Smooth muscle cell (in vitro differentiated cells): ENCODE results near the gene NCAM1. TPM values are rescaled to one million over a fixed set of nuclear protein-coding genes. Genes with fewer than 3 reads are reported as not detected.

Experiments
- DNase-seq: peaks from one replicate; lab custom pipeline; 2025; ENCODE audit not compliant: unreplicated experiment; lab: John Stamatoyannopoulos, UW
- H2AFZ ChIP-seq: fragments of 200-600 bp; sonication (generic); 2 replicates; pipeline ENCODE4 v1.6.0; 2016; ENCODE audit warnings: antibody characterized with exemption, low read depth, mild to moderate bottlenecking
- H3F3A ChIP-seq: fragments of 200-600 bp; sonication (generic); 2 replicates; pipeline ENCODE4 v1.6.0; 2017; ENCODE audit warnings: antibody characterized with exemption, low read depth
- H3K27ac ChIP-seq: fragments of 200-600 bp; sonication (generic); 2 replicates; pipeline ENCODE4 v1.5.1; 2016; ENCODE audit warnings: low read depth, mild to moderate bottlenecking
- H3K27me3 ChIP-seq: fragments of 200-600 bp; sonication (generic); 2 replicates; pipeline ENCODE4 v1.6.1; 2016; ENCODE audit warnings: low read depth, mild to moderate bottlenecking
- H3K36me3 ChIP-seq: fragments of 200-600 bp; sonication (generic); 2 replicates; pipeline ENCODE4 v1.5.1; 2016; ENCODE audit warnings: low read depth
- H3K4me1 ChIP-seq: fragments of 200-600 bp; sonication (generic); 2 replicates; pipeline ENCODE4 v1.5.1; 2016; ENCODE audit warnings: low read depth
- H3K4me2 ChIP-seq: fragments of 200-600 bp; sonication (generic); 2 replicates; pipeline ENCODE4 v1.6.0; 2016; ENCODE audit warnings: mild to moderate bottlenecking
- H3K4me3 ChIP-seq: fragments of 200-600 bp; sonication (generic); 2 replicates; pipeline ENCODE4 v1.5.1; 2016; ENCODE audit warnings: mild to moderate bottlenecking
- H3K79me2 ChIP-seq: fragments of 200-600 bp; sonication (generic); 2 replicates; pipeline ENCODE4 v1.6.0; 2016; ENCODE audit warnings: low read depth, mild to moderate bottlenecking
- H3K9ac ChIP-seq: fragments of 200-600 bp; sonication (generic); 2 replicates; pipeline ENCODE4 v1.6.0; 2016; ENCODE audit warnings: low read depth
- H3K9me3 ChIP-seq: fragments of 200-600 bp; sonication (generic); replicated peaks from 2 replicates; pipeline ENCODE4 v1.5.1; 2016; ENCODE audit warnings: low read depth
- H4K20me1 ChIP-seq: fragments of 200-600 bp; sonication (generic); 2 replicates; pipeline ENCODE4 v1.6.0; 2016; ENCODE audit warnings: low read depth
- CTCF ChIP-seq: fragments of 200-600 bp; sonication (generic); IDR thresholded peaks from 2 replicates; pipeline ENCODE4 v1.5.1; 2017; ENCODE audit warnings: borderline replicate concordance, mild to moderate bottlenecking, antibody characterized with exemption; ENCODE audit not compliant: insufficient read depth, poor library complexity, severe bottlenecking
- WGBS: methylation state at CpG from one replicate; pipeline ENCODE4 v1.1.7; 2016; ENCODE audit warnings: low lambda C conversion rate; 5-methylcytosine and 5-hydroxymethylcytosine counted together
- polyA plus RNA-seq: library from polyadenylated mRNA; unstranded; fragments of >200 nt; fragmentation: Nextera tagmentation; extraction: Ambion mirVana; gene quantifications from 2 replicates; pipeline ENCODE4 v1.2.1, GENCODE V29; 2016
- total RNA-seq: library from RNA; depleted of rRNA; stranded (reverse); fragments of >200 nt; gene quantifications from 2 replicates; pipeline ENCODE4 v1.2.3, GENCODE V29; 2014

Gene NCAM1
- total and polyA plus RNA-seq, 2 experiments from 2014 or later: 8.1 to 12.0 TPM

GRCh38 chr11:113204280-113204679 is 243.1 kb downstream of the NCAM1 start:
- no peaks in the 10 kb centered on the region for H3K9me3 ChIP-seq
- H3K4me1 ChIP-seq: peaks cover 11% of the 10 kb centered on the region
- H3K4me2 ChIP-seq: no peak overlapping the region
- no peaks in the 10 kb centered on the region for H3K27me3 ChIP-seq
- TF ChIP-seq CTCF: no peak
- no peaks in the 10 kb centered on the region for H4K20me1 ChIP-seq
- H3K27ac ChIP-seq: no peak overlapping the region
- no peak overlapping the region for H2AFZ ChIP-seq
- H3F3A ChIP-seq: no peaks in the 10 kb centered on the region
- no peak overlapping the region for H3K9ac ChIP-seq
- DNase-seq: no peak
- no peaks in the 10 kb centered on the region for H3K36me3 ChIP-seq
- no peaks in the 10 kb centered on the region for H3K79me2 ChIP-seq
- 79% methylated on average over 10 of the region's 10 CpGs for WGBS
- H3K4me3 ChIP-seq: no peak overlapping the region

- TF ChIP-seq CTCF: no peak
- H2AFZ ChIP-seq: no peak overlapping the region
- H3K4me2 ChIP-seq: no peak overlapping the region
- H3K36me3 ChIP-seq: no peaks in the 10 kb centered on the region
- H3K27me3 ChIP-seq: no peaks in the 10 kb centered on the region
- H3K4me1 ChIP-seq: no peaks in the 10 kb centered on the region
- no peak overlapping the region for H3K9ac ChIP-seq
- 94% methylated on average over 2 of the region's 2 CpGs for WGBS
- H4K20me1 ChIP-seq: no peaks in the 10 kb centered on the region
- DNase-seq: no peak
- no peaks in the 10 kb centered on the region for H3F3A ChIP-seq
- H3K4me3 ChIP-seq: no peak overlapping the region
- no peaks in the 10 kb centered on the region for H3K79me2 ChIP-seq
- no peaks in the 10 kb centered on the region for H3K9me3 ChIP-seq
- H3K27ac ChIP-seq: no peak overlapping the region
Observed at GRCh38 chr11:113213549-113213948, 252.3 kb downstream of the NCAM1 start.

- WGBS: 98% methylated on average over 2 of the region's 2 CpGs
- H4K20me1 ChIP-seq: no peaks in the 10 kb centered on the region
- H3F3A ChIP-seq: no peaks in the 10 kb centered on the region
- DNase-seq: no peak
- no peaks in the 10 kb centered on the region for H3K36me3 ChIP-seq
- H3K9ac ChIP-seq: no peak overlapping the region
- TF ChIP-seq CTCF: no peak
- H3K4me2 ChIP-seq: no peak overlapping the region
- no peaks in the 10 kb centered on the region for H3K27me3 ChIP-seq
- H3K27ac ChIP-seq: no peak overlapping the region
- H3K4me3 ChIP-seq: no peak overlapping the region
- H2AFZ ChIP-seq: no peak overlapping the region
- no peaks in the 10 kb centered on the region for H3K9me3 ChIP-seq
- no peaks in the 10 kb centered on the region for H3K79me2 ChIP-seq
- H3K4me1 ChIP-seq: no peaks in the 10 kb centered on the region
Observed at GRCh38 chr11:113222241-113222640, 261.0 kb downstream of the NCAM1 start.

GRCh38 chr11:113234888-113235287 is 273.7 kb downstream of the NCAM1 start:
- Histone ChIP-seq H2AFZ (no peak overlapping the region), H3K36me3 (no peaks in the 10 kb centered on the region), H3F3A (no peaks in the 10 kb centered on the region), H3K4me1 (no peaks in the 10 kb centered on the region), H3K27ac (no peak overlapping the region), H3K27me3 (no peaks in the 10 kb centered on the region), H3K79me2 (no peaks in the 10 kb centered on the region), H4K20me1 (no peaks in the 10 kb centered on the region), H3K4me3 (no peak overlapping the region), H3K9me3 (no peaks in the 10 kb centered on the region), H3K4me2 (no peak overlapping the region), H3K9ac (no peak overlapping the region)
- DNase-seq: no peak
- no peak for TF ChIP-seq CTCF
- WGBS: 99% methylated on average over 14 of the region's 14 CpGs
